ENCODE results near the gene FOXF2.

DNA sequence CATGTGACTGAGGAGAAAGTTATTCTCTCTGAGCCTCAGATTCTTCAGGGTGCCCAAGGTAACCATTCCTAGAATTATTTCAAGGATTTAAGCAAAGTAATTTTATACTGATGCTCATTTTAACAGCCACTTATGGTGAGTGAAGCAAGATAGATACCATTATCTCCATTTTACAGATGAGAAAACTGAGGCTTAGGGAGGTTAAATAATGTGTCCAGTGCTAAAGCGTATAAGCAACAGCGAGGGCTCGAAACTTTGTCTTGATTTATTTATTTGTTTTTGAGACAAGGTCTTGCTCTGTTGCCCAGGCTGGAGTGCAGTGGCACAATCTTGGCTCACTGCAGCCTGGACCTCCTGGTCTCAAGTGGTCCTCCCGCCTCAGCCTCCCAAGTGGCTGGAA, 53.6 kb downstream of the FOXF2 start:
- TF ChIP-seq, protein P1, sequence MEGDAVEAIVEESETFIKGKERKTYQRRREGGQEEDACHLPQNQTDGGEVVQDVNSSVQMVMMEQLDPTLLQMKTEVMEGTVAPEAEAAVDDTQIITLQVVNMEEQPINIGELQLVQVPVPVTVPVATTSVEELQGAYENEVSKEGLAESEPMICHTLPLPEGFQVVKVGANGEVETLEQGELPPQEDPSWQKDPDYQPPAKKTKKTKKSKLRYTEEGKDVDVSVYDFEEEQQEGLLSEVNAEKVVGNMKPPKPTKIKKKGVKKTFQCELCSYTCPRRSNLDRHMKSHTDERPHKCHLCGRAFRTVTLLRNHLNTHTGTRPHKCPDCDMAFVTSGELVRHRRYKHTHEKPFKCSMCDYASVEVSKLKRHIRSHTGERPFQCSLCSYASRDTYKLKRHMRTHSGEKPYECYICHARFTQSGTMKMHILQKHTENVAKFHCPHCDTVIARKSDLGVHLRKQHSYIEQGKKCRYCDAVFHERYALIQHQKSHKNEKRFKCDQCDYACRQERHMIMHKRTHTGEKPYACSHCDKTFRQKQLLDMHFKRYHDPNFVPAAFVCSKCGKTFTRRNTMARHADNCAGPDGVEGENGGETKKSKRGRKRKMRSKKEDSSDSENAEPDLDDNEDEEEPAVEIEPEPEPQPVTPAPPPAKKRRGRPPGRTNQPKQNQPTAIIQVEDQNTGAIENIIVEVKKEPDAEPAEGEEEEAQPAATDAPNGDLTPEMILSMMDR (IDR thresholded peaks at IDR 0.05): no peak
- no peak for TF ChIP-seq POLR2A (IDR thresholded peaks at IDR 0.05)

Data from esophagus squamous epithelium (tissue), 4 donors.